HL-60 (cell line): ENCODE data around the gene TTLL8.

Source experiments
- CTCF ChIP-seq: IDR thresholded peaks from one replicate; pipeline ENCODE4 v1.5.1; 2011; ENCODE audit warnings: low read length, control low read depth, inconsistent platforms; ENCODE audit not compliant: insufficient read depth
- POLR2AphosphoS5 ChIP-seq: IDR thresholded peaks from 2 replicates; pipeline ENCODE4 v1.6.1; 2012; ENCODE audit warnings: low read depth
- TF ChIP-seq, protein P1 (sequence below): IDR thresholded peaks from 2 replicates; pipeline ENCODE4 v1.6.1; 2012; ENCODE audit warnings: low read depth; ENCODE audit not compliant: insufficient replicate concordance

GRCh38 chr22:49983148-49984042 lies 74.7 kb downstream of the TTLL8 start:
- TF ChIP-seq CTCF (no peak), POLR2AphosphoS5 (no peak)
- TF ChIP-seq, protein P1, sequence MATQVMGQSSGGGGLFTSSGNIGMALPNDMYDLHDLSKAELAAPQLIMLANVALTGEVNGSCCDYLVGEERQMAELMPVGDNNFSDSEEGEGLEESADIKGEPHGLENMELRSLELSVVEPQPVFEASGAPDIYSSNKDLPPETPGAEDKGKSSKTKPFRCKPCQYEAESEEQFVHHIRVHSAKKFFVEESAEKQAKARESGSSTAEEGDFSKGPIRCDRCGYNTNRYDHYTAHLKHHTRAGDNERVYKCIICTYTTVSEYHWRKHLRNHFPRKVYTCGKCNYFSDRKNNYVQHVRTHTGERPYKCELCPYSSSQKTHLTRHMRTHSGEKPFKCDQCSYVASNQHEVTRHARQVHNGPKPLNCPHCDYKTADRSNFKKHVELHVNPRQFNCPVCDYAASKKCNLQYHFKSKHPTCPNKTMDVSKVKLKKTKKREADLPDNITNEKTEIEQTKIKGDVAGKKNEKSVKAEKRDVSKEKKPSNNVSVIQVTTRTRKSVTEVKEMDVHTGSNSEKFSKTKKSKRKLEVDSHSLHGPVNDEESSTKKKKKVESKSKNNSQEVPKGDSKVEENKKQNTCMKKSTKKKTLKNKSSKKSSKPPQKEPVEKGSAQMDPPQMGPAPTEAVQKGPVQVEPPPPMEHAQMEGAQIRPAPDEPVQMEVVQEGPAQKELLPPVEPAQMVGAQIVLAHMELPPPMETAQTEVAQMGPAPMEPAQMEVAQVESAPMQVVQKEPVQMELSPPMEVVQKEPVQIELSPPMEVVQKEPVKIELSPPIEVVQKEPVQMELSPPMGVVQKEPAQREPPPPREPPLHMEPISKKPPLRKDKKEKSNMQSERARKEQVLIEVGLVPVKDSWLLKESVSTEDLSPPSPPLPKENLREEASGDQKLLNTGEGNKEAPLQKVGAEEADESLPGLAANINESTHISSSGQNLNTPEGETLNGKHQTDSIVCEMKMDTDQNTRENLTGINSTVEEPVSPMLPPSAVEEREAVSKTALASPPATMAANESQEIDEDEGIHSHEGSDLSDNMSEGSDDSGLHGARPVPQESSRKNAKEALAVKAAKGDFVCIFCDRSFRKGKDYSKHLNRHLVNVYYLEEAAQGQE = no peak
